ENCODE data around the gene RUVBL1.
A peak's percentile ranks its signal among the peaks of the same experiment; 100 is the strongest.

Gene RUVBL1

GRCh38 chr3:128064962-128065361, 58.6 kb downstream of the RUVBL1 start:
- no peak for DNase-seq

- no peak for DNase-seq
Measured at GRCh38 chr3:128063865-128064264, 59.7 kb downstream of the RUVBL1 start.

DNA sequence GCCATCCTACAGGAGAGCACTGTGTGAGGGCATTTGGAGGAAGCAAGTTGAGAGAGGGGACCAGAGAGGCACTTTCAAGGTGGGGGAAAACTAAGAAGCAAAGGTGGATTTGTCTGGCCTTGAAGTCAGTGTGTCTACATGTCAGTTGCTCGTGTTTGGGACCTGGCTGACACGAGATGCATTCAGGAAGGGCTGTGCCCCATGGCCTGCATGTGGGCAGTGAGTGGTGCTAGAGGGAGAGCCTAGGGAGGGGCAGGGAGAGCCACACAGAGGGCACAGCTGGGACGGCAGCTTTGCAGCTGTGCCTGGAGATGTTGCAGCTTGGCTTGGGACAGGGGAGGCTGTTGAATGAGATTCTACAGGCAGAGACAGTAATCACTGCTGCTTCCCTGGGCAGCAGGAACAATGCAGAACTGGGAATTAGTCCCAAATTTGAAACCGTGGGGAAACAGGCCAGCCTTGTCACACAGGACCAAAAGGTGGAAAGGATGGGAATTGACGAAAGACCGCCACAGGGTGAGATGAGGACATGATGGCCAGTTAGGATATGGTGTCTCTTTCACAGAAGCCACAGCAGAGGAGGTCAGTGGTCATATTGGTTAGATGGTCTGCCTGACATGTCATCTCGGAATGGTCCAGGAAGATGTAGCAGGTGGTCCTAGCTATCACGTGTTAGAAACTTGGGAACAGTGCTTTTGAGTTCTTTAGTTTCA, 61.4 kb downstream of the RUVBL1 start:
- no peak for DNase-seq

DNA sequence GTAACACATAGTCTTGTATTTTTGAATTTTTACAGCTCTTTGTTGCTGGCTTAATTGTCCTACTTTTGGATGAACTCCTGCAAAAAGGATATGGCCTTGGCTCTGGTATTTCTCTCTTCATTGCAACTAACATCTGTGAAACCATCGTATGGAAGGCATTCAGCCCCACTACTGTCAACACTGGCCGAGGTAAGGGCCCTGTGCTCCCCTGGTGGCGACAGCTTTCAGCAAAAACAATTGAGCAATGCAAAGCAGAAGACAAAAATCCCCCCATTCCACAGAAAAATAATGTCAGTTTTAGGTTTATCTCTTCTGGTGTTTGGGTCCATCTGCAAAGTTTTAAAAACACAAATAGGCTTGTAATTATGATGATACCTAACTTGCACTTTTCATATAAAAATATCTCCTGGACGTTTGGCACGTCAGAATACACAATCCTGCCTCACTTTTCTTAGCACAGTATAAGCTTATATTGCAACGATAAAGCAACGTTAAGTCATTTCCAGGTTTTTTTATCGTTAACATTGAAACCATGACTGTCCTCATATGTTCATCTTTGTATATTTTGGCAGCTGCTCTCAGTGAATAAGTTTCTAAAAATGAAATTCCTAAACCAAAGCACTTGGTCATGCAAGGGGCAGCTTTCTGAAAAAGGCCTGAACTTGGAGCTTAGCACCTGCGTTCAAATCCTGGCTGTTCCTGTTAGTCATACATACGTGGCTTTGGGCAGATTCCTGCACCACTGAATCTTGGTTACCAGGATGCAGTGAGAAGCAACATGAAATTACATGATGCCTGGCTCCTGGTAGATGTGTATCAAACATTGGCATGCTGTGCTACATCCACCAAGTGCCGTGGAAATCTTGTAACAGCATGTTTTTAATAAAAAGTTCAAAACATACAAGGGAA, 62.9 kb downstream of the RUVBL1 start:
- DNase-seq = no peak

- no peak for DNase-seq
Measured at GRCh38 chr3:128056258-128056657, 67.4 kb downstream of the RUVBL1 start.

- DNase-seq = no peak
Measured at GRCh38 chr3:128054367-128054766, 69.2 kb downstream of the RUVBL1 start.

- no peak for DNase-seq
Measured at GRCh38 chr3:128053614-128054013, 70.0 kb downstream of the RUVBL1 start.

DNA sequence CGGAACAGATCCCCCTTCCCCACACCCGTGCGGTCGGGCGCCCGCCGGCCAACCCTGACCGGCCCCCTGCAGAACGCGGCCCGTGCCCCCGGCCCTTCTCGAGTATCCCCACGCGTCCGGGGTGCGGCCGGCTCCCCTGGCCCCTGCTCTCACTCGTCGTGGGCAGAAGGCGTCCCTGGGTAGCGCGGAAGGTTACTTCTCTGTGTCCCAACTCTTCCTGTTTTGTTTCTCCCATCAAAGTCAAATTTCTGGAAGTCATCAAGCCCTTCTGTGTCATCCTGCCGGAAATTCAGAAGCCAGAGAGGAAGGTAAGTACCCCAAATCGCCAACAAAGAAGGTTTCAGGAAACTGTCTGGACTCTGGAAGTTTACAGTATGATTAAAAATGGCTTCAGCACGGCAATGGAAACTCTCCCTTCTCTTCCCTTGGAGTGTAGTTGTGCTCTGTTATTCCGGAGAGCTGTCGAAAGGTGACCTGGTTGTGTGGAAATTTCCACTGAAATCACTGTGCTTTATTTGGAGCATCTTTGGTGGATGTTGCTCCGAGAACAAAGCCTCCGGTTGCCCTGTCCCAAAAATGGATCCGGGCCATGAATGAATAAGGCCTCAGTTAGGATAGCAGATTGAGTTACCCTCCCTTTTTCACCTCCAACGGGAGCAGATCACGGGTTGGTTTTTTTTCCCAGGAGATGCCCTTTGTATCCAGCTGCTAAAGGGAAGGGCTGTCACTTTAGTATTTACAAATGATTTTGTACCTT, 70.8 kb downstream of the RUVBL1 start:
- DNase-seq = no peak

GRCh38 chr3:128051837-128052594, 71.6 kb downstream of the RUVBL1 start, which contains the start of gene SEC61A1:
TSS of gene SEC61A1 (plus strand) at chr3:128052437. CDS start at chr3:128052553, 116 bp downstream.
- peak; percentile 96 for DNase-seq

DNA sequence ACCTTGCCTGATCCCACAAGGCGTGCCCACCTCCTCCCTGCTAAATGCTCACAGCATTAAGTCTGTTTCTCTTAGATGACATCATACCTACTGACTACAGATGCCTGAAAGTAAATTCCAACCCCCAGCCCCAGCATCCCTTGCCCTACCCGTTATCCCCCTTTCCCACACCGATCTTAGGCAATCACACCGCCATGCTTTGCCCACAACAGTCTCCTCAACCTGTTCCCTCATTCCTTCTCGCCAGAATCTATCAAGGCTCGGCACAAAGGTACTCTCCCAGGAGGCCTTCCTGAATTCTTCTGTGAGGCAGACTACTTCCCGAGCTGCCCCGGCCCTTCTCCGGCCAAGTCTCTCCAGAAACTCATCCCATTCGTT, 72.2 kb downstream of the RUVBL1 start:
- peak; percentile 38 for DNase-seq

DNA sequence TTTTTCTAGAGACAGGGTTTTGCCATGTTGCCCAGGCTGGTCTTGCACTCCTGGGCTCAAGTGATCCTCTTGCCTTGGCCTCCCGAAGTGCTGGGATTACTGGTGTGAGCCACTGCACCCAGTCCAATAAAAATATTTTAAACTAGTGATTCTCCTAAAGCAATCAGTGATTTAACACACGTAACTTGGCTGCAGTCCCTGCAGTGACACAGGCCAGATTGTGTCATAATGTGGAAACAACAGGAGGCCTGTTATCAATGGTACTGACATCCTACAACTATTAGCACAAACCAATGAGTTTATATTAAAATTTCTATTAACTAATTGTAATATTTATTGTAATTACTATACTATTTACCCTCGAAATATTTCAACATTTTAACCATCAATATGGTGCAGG, 73.0 kb downstream of the RUVBL1 start:
- no peak for DNase-seq

GRCh38 chr3:128041344-128041743, 82.3 kb downstream of the RUVBL1 start:
- no peak for DNase-seq

DNA sequence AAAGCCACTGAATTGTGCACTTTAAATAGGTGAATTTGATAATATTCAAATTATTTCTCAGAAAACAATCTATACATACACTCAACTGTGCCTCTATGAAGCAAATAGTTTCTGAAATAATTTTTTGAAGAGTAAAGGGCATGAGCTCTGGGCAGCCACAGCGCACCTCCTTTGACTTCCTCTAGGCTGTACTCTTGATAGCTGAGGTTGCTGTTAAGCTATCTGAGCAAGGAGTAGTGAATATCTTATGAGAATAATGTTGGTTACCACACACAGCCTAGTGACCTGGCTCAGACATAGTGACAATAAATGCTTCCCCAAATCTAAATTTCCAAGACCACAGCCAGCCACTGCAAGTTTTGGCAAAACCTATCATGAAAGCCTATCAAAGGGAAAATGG, 83.0 kb downstream of the RUVBL1 start:
- DNase-seq = no peak

GRCh38 chr3:128040041-128040440, 83.6 kb downstream of the RUVBL1 start:
- DNase-seq = no peak

DNA sequence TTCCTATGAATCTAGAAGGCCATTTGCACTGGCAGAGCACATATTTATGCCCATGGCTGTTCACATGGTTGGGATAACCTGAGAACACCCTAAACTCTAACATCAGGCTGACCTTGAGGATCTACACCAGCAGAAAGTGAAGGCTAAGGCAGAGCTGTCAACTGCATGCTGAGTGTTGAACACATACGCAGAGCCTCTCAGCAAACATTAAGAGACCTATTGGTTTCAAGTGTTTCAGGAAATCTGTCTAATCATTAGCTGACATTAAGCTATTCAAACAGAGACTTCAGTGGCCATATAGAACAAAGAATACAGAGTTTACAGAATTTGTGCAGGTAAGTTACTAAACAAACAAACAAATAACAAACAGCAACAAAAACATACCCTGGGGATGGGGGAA, 87.5 kb downstream of the RUVBL1 start:
- DNase-seq = no peak

GRCh38 chr3:128033102-128033501, 90.5 kb downstream of the RUVBL1 start:
- no peak for DNase-seq

All from NCI-H1105 treated with DMSO at 0.1 percent for 48 hours (cell line).